ENCODE measurements around the gene WRAP53. TPM values are rescaled to one million over a fixed set of nuclear protein-coding genes. Genes with fewer than 3 reads are reported as not detected.

The WRAP53 gene
- total and polyA plus RNA-seq, 2 of the 13 experiments (the other 11 are each of a cell fraction or from before 2014, with no cell fraction given) = 7.0 to 19.5 TPM

DNA sequence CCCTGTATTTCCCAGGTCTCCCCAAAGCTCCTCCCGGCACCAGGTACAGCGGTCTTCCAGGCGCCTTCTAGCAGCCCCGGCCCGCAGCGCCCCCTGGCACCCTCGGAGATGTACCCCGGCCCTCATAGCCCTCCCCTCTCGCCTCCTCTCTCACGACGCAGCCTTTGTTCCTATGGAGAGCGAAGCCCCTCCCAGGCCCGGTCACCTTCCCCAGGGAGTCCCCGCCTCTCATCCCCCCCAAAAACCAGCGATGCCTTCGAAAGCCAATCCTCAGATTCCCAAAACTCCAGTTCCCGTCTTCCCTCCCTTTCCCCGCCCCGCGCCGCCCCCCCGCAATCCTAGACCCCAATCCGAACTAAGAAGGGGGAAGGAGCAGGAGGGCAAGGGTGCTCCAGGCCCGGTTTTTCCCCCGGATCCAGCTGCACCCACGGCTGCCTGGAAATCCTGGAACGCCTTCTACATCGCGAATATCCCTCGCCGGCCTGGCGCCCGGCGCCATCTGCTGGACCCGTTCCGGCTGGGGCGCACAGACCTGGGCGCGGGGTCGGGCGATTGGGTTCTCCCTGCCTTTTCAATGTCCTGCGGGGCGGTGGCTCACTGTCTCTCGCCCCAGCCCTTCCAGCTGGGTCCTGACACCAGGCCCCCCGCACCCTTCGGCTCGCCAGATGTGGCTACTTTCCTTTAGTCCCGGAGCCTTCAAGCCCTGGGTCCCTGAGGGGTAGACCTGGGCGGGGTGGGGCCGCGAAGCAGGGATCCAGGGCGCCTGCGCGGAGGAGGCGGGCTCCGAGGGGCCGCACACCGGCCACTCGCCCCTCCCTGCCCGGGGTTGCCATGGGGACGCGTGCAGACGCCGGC, 28.9 kb downstream of the WRAP53 start, which contains the start of gene DNAH2 (continued):
- TF ChIP-seq ZNF350 (CRISPR knock-in tag; IDR thresholded peaks at IDR 0.05; ENCODE audit: borderline replicate concordance, low read depth) = peak; percentile 45; the same call in 1 of the 2 replicates
- TF ChIP-seq, protein P1, sequence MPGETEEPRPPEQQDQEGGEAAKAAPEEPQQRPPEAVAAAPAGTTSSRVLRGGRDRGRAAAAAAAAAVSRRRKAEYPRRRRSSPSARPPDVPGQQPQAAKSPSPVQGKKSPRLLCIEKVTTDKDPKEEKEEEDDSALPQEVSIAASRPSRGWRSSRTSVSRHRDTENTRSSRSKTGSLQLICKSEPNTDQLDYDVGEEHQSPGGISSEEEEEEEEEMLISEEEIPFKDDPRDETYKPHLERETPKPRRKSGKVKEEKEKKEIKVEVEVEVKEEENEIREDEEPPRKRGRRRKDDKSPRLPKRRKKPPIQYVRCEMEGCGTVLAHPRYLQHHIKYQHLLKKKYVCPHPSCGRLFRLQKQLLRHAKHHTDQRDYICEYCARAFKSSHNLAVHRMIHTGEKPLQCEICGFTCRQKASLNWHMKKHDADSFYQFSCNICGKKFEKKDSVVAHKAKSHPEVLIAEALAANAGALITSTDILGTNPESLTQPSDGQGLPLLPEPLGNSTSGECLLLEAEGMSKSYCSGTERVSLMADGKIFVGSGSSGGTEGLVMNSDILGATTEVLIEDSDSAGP (CRISPR knock-in tag; IDR thresholded peaks at IDR 0.05; ENCODE audit: borderline replicate concordance) = peak; percentile 73; the same call in 1 of the 2 replicates
- peak; percentile 74 for TF ChIP-seq MAX (IDR thresholded peaks at IDR 0.05)
- TF ChIP-seq ZNF792 (CRISPR knock-in tag; IDR thresholded peaks at IDR 0.05) = 0 out of 2 replicates have a peak, but pooled peaks have one; percentile 23
- peak; percentile 67; the same call in 1 of the 2 replicates for TF ChIP-seq KDM2A (CRISPR knock-in tag; IDR thresholded peaks at IDR 0.05; ENCODE audit: borderline replicate concordance, low read depth)
- TF ChIP-seq, protein P2, sequence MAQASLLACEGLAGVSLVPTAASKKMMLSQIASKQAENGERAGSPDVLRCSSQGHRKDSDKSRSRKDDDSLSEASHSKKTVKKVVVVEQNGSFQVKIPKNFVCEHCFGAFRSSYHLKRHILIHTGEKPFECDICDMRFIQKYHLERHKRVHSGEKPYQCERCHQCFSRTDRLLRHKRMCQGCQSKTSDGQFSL (CRISPR knock-in tag; IDR thresholded peaks at IDR 0.05) = peak; percentile 50; the same call in 1 of the 2 replicates
- peak; percentile 48; the same call in 1 of the 2 replicates for TF ChIP-seq ZGPAT (CRISPR knock-in tag; IDR thresholded peaks at IDR 0.05)
- peak; percentile 52 to 90; a peak in 3 of 4 replicates for TF ChIP-seq HMGXB4 (CRISPR knock-in tag; IDR thresholded peaks at IDR 0.05; ENCODE audit: borderline replicate concordance in 1 of 2, low read depth in 1 of 2)
- TF ChIP-seq MAF1 (CRISPR knock-in tag; IDR thresholded peaks at IDR 0.05; ENCODE audit: borderline replicate concordance) = 0 out of 2 replicates have a peak, but pooled peaks have one; percentile 33
- 0 out of 2 replicates have a peak, but pooled peaks have one; percentile 55 for TF ChIP-seq ZNF205 (CRISPR knock-in tag; IDR thresholded peaks at IDR 0.05)
- TF ChIP-seq YEATS2 (CRISPR knock-in tag; IDR thresholded peaks at IDR 0.05; ENCODE audit: borderline replicate concordance) = 0 out of 2 replicates have a peak, but pooled peaks have one; percentile 23
- TF ChIP-seq ZNF557 (CRISPR knock-in tag; IDR thresholded peaks at IDR 0.05) = no peak
- peak; percentile 84; the same call in 1 of the 2 replicates for TF ChIP-seq MAZ (IDR thresholded peaks at IDR 0.05; ENCODE audit: borderline replicate concordance, low read depth, low read length)
- peak; percentile 67 for TF ChIP-seq MAZ (CRISPR knock-in tag; IDR thresholded peaks at IDR 0.05; ENCODE audit: low read depth)
- no peak for TF ChIP-seq ZMYM2 (CRISPR knock-in tag; IDR thresholded peaks at IDR 0.05)
- TF ChIP-seq, protein P3, sequence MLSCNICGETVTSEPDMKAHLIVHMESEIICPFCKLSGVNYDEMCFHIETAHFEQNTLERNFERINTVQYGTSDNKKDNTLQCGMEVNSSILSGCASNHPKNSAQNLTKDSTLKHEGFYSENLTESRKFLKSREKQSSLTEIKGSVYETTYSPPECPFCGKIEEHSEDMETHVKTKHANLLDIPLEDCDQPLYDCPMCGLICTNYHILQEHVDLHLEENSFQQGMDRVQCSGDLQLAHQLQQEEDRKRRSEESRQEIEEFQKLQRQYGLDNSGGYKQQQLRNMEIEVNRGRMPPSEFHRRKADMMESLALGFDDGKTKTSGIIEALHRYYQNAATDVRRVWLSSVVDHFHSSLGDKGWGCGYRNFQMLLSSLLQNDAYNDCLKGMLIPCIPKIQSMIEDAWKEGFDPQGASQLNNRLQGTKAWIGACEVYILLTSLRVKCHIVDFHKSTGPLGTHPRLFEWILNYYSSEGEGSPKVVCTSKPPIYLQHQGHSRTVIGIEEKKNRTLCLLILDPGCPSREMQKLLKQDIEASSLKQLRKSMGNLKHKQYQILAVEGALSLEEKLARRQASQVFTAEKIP (CRISPR knock-in tag; IDR thresholded peaks at IDR 0.05; ENCODE audit: borderline replicate concordance) = no peak
- TF ChIP-seq CTCF (CRISPR knock-in tag; IDR thresholded peaks at IDR 0.05) = peak; percentile 87
